Daoy (cell line): ENCODE results near the gene NECTIN4. TPM values are rescaled to one million over a fixed set of nuclear protein-coding genes. Genes with fewer than 3 reads are reported as not detected.
"Not testable (repeated sequence)": the region's sequence is repeated elsewhere in the genome, so short reads cannot be mapped to it uniquely, and the experiment has no call there.

Source experiments
- DNase-seq: peaks from one replicate; pipeline ENCODE4 v3.0.0-alpha.2; 2015; ENCODE audit warnings: low read depth
- total RNA-seq: library from RNA; depleted of rRNA; stranded (reverse); fragments of >200 nt; shearing (Covaris generic); gene quantifications from 2 replicates; pipeline ENCODE4 v1.2.3, GENCODE V29; 2014; rRNA removed

Gene NECTIN4
- total RNA-seq: 0.29 TPM in 1 of 2 replicates, not detected in the other

DNA sequence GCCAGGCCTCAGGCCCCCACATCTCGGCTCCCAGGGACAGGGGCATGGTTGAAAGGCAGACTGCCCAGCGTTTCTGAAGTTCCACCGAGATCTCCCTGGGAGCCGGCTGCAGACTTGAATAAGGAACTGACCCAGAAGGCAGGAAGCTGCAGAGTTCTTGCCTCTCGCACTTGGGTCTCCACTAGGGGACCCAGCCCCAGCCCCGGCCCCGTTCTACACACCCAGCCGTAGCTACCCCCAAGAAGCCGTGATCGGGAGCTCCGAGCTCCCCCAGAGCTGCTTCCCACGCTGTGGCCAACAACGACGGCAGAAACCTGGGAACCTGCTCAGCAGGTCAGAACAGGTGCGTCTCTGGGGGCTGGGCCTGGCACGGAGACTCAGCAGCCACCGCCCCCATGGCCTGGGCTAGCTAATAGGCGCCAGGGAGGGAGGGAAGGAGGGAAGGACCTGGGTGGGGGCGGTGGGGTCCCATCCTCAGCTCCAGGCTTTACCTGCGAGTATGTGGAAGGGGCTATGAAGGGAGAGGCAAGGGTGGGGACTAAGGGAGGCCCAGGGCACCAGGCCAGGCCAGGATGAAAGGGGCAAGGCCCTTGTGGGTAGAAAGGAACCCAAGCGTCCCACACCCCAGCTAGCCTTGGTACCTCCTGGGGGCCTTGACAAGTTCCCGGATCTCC lies at the start of gene NECTIN4:
TSS of gene NECTIN4 (minus strand) at position 308 of the 674 bp plus-strand sequence. CDS start at position 46, 262 bp downstream.
- DNase-seq: no peak

DNA sequence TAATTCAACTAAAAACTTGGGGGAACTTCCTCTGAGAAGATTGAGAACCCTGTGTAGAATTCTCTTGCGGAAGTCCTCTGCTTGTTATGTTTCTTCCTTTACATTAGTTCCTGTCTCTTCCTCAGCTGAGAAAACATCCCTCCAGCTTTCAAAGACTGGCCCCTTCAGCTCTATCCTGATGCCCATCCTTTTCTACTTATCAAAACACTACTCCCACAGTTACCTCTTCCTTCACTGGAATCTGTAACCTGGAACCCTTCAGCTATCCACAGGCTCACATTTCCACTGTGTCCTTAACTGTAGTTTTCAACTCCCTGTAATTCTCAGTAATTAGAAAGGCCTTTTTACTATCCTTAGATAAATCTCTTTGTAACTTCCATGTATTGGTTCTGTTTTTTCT lies 49.1 kb upstream of the NECTIN4 start:
- no peak for DNase-seq

DNA sequence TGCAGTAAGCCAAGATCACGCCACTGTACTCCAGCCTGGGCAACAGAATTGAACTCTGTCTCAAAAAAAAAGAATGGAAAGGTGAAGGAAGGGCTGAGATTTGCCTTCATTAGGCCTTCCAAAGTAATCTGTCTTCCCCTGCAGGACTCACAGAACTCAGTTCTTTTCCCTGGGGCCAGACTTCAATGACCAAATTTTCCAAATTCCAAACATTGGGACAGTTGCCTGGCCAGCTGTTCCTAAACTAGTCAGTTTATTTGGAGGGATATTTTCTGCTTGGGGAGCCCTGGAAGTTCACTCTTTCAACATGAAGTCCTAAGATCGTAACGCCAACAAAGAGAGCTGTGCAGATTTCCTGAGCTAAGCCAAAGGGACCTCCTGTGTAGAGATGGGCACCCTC lies 48.5 kb upstream of the NECTIN4 start:
- no peak for DNase-seq

DNA sequence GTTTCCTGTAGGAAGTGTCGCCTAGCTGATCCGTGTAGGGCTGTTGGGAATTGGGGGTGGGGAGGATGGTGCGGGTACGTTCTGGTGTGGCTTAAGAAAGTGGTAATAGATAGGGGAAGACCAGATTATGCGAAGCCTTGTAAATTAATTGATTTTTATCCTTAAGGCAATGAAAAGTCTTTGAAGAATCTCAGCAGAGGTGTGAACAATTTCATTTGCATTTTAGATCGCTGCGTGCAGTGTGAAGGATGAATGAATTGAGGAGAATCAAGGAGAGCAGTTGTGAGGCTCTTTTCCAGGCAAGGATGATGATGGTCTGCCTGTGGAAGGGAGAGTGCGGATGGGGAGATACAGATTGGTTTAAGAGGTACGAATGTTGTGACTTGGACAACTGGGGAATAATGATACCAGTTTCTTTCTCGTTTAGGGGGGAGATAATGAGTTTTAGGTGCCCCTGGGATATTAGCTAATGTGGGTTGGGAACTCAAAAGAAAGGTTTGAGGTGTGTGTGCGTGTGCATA lies 43.9 kb upstream of the NECTIN4 start:
- DNase-seq: peak; percentile 12

DNA sequence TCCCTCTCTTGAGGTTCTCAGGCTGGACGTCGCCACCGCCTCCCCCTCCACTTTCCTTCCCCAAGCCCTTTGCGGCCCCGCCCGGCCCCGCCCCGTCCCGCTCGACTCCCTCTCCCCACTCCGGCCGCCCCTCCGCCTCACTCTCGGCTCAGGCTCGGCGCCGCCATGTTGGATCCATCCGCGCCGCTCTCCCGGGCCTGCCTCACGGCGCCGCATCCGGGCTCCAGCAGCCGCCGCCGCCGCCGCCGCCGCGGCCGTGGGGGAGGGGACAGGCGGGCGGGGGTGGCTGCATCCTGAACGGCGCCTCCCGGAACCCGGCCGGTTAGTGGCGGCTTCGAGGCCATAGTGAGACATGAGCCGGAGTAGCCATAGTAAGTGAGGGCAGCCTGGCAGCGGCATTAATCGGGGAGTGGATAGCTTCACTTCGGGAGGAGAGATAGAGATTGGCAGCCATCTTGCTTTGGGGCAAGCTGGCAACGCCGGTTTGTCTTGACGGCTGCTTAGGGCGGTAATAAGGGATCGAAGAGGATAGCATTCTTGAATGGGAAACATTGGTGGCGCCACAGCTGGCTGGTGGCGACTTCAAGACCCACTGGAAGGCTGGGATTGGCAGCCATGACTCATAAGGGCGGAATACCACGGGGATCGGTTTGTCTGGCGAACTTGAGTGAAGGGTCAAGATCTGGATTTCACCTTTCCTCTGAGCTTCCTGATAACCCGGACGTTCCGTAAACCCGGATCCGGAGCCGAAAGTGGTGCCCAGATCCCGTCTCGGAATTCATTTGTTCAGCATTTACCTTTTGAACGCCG lies 43.3 kb upstream of the NECTIN4 start, which contains the start of gene DEDD:
TSS of gene DEDD (minus strand) at position 258 of the 810 bp plus-strand sequence. CDS start 8,205 bp downstream, outside the sequence.
- peak; percentile 97 for DNase-seq

DNA sequence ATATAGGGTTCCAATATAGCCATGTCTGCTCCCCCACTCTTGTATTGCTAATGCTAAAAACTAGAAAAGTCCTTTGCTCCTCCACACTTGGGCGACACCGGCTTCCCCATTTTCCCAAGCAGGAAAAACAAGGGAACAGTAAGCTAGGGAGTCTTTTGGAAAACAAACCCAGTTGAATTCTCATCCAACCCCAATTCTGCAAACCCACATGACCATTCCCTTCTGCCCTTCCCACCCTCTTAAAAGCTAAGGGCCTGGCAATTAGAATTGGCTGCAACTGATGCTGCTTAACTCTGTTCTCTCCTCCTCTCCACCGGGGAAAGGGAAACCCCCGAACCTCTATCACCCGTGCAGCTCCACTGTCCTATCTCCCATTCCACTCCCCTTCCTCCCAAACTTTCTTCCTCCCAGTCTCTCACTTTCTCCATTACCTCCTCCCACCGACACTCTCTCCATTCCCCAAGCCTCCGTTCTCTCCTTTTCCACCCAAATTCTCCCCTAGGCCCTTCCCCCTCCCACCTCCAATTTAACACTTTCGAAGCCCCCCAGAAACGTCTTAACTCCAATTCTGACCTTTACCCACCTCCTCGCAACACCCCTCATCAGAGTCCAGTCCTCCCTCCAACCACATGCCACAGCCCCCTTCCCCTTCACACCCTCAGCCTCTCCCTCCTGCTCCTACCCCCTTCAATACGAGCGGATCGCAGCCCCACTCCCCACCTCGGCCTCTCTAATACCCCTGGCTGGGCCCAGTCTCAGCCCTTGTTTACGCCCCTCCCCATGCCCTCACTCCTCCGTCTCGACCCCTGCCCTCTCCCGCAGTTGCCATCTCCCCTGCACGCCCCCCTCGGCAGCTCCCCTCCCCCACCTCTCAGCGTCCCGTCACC lies 42.4 kb upstream of the NECTIN4 start:
- peak; percentile 16 for DNase-seq

DNA sequence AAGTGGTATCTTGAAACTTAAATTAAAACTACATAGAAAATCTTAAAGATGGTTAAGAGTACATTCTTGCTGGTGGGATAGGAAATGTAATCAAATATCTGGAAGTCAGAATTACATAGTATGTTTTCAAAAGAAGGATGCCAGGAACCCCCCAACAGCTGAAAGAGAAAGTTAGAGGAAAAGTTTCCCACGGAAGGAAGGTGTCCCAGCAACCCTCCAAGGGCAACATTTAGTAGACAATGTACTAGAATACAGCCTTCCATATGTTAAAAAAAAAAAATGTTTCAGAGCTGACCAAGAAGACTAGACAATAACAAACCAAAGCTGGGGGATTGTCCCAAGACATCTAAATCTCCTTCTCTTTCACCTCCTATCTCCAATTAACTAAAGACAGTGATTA lies 40.9 kb upstream of the NECTIN4 start:
- DNase-seq: no peak

DNA sequence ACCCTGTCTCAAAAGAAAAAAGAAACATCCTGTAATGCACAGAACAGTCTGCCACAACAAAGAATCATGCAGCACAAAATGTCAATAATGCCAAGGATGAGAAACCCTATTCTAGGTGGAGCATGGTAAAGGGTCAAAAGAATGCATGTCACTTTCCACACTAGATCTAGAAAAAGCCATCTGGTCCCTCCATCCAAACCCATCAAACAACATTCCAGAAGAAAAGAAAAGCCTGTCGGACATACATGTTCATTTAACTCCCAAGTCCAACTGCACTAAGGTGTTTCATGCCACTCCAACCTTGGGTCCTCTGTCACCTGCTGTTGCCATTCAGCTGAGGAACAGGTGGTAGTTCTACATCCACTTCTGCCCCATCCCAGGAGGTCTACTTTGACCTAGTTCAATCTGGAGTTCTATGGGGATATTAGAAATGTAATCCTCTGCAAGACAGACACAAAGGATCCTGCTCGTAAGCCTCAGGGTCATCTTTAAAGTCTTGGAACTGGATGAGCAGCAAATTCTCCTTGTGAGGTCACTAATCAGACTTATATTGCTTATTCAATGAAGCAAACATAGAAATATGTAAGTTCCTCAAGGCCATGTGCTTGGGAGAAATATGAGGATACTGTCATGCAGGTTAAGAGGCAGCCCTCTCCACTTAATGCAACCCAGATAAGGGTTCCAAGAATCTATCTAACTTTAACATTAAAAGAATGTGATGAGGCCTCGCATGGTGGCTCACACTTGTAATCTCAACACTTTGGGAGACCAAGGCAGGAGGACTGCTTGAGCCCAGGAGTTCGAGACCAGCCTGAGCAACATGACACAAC lies 39.4 kb upstream of the NECTIN4 start:
- no peak for DNase-seq

DNA sequence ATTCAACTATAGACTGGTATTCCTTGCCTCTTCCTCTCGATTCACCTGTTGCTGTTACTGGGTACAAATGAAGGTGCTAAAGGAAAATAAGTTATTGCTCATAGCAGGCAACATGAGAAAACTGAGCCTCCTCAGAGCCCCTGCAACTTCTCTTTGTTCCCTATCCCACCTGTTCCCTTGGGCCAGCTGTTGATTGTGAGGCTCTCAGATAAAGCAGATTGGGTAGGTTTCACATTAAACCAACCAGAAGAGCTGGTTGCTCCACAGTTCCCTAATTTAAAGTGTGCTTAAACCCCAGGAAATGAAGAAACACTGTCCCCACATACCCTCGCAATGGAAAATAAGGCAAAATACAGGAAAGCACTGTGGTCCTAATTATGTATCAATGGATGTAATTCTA lies 38.3 kb upstream of the NECTIN4 start:
- DNase-seq: no peak

DNA sequence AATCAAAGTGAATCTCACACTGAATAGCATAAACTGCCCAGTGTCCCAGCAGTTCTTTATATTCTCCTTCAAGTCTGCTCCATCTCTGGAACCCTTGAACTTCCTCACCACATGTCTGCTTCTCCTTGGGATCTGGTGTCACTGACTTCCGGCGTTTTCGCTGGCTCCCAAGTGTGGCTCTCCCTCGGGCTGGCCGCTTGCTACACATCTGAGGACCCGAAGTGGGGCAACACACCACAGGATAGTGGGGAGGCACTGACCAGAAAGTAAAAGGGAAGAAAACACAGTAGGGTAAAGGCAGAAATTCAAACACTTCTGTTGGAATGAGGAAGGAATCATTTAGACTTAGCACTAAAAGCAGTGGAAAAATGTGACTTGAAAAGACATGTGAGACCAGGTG lies 33.6 kb upstream of the NECTIN4 start:
- no peak for DNase-seq

DNA sequence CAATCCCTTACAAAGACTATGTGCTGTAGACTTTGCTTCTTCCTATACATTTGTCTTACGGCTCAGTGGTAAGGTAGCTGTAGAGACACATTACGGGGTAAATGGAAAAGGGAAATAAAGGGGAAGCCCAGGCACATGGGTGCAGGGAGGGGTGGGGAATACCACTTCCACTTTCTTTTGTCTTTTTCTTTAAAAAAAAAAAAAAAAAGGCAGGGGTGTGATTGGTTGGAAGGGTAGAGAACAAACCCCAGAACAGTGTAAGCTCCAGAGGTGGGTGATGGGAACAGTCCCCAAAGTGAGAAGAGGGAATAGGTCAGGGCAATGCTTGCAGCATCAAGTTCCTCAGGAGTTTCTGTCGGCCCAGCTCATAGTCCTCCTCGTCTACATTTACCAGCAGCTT lies 32.5 kb upstream of the NECTIN4 start:
- no peak for DNase-seq

DNA sequence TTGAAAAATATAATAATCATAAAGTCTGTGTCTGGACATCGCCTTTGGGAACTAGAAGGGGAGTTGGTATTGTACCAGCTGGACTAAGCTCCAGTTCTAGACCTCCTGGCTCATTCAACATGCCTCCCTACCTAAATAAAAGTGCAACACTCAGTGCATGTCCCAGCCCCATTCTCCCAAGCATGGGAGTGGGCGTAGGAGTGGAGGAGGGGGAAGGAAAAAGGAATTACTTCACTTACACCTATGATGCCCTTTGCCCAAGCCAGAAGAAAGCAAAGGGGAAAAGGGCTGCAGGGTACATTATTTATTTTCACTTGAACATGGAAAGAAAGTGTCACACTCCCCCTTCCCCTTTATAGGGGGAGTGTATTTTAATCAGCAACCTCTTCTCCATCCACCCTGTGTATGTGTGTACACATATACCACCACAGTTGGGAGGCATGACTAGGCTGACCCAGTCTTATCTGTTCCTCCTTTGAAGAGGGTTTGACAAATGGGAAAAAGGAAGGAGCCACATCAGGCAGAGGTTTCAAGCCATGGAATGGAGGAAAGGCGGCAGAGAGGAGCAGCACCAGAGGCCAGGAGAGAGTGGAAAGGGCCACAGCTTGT lies 31.8 kb upstream of the NECTIN4 start:
- DNase-seq: no peak

DNA sequence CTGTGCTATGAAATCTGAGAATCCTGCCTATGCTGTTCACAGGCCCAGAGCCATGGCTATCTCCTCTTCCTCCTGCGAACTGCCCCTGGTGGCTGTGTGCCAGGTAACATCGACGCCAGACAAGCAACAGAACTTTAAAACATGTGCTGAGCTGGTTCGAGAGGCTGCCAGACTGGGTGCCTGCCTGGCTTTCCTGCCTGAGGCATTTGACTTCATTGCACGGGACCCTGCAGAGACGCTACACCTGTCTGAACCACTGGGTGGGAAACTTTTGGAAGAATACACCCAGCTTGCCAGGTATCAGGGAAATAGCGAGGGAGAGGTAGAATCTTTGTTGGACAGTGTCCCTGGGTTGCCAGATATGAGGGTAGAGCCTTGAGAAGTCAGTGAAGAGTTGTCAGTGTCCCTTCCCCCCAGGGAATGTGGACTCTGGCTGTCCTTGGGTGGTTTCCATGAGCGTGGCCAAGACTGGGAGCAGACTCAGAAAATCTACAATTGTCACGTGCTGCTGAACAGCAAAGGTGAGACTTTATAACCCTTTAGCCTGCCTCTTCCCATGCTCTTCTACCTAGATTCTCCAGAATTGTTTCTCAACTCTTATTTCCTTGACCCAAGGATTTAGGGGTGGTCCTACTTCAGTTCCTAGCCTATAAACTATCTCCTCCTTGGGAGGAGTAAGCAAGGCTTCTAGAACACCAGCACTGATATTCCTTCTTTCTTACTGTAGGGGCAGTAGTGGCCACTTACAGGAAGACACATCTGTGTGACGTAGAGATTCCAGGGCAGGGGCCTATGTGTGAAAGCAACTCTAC lies 29.9 kb upstream of the NECTIN4 start:
- peak; percentile 62 for DNase-seq

DNA sequence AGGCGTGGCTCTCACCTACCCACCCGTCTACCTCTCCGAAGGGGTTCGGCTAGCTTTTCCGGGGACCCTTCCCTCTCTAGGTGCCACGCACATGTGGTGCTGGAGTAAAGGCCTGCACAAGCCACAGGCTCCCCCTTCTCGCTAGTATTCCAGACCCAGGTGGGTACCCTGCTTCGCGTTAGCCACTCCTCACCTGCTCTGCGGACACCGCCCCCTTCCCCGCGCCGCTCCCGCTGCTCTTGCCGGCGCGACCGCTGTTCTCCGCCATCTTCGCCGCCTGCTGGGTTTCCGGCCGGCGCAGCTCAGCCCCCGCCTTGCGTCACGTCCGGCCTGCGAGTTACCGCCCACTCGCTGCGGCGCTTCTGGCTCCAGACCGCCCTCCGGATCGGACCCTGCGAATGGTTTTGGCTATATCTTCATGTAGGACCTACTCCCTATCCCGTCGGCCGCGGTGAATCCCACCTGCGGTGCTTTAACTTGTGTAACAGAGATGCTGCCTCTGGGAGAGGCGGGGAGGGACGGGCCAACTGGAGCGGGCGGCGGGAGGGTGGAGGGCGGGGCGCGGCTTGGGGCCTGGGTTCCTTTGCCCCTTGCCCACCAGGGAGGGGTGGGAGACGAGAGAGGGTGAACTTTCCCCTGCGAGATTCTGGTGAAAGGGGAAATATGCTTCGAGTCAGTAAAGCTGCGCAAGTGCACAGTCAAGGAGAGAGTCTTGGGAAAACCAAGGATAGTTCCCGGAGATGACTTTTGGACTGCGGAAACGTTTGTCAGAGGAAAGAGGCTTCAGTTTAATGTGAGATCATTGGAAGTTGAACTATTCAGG lies 28.6 kb upstream of the NECTIN4 start, which contains the start of the genes NIT1 and PFDN2:
TSS of gene NIT1 (plus strand) at position 347 of the 823 bp plus-strand sequence. CDS start at position 419, 72 bp downstream.
TSS of gene PFDN2 (minus strand) at position 279 of the 823 bp plus-strand sequence. CDS start at position 268, 11 bp downstream.
- DNase-seq: peak; percentile 95

DNA sequence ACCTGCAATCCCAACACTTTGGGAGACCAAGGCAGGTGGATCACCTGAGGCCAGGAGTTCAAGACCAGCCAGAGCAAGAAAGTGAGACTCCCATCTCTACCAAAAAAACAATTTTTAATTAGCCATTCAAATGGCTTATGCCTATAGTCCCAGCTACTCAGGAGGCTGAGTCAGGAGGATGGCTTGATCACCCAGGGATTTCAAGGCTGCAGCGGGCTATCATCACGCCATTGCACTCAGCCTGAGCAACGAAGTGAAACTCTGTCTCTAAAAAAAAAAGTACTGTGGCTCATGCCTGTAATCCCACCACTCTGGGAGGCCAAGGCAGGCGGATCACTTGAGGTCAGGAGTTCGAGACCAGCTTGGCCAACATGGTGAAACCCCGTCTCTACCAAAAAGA lies 26.6 kb upstream of the NECTIN4 start:
- not testable (repeated sequence) for DNase-seq

DNA sequence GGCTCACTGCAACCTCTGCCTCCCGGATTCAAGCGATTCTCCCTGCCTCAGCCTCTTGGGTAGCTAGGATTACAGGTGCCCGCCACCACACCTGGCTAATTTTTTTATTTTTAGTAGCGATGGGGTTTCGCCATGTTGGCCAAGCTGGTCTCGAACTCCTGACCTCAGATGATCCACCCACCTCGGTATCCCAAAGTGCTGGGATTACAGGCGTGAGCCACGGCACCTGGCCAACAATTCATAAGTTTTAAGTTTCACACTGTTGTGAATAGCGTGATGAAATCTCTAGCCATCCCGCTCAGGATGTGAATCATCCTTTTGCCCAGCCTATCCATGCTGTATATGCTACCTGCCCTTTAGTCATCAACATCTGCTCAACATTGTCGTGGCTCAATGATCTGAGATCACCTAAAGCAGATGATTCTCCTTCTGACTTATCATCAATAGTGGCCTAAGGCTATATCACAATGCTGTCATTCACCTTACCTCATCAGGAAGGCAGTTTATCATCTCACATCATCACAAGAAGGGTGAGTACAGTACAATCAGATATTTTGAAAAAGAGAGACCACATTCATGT lies 25.9 kb upstream of the NECTIN4 start:
- DNase-seq: peak; percentile 94

DNA sequence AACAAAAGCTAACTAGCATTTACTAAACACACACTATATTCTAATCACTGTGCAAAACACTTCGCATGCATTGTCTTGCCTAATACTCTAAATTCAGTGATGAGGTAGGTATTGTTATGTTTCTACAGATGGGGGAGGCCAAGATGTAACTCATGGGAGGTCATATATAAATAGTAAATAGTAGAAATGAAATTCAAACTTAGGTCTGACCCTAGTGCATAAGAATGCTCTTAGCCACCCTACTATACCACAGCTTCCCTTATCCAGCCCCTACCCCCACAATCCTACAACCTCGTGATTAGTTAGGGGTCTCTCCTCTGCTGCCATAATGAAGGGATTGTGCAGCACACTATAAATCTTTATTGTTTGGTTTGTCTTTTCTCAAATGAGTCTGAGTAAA lies 25.2 kb upstream of the NECTIN4 start:
- DNase-seq: no peak

DNA sequence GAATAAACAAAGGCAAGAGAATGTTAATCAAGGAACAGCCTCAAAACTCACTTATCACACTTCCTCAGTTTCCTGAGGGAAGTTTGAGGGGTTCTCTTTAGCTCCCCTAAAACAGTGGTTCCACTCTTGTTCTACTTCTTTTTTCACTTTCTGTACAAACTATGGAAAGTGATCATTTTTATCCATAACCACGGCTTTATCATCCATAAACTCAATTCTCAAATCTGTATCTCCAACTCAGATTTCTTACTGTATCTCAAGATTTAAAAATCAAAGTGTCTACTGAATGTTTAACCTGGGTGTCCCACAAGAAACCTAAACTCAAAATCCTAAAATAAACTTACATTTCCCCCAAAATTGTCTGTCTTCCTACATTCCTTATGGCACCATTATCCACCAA lies 24.6 kb upstream of the NECTIN4 start:
- DNase-seq: no peak
